Measurements from ENCODE around the gene LSG1.

DNA sequence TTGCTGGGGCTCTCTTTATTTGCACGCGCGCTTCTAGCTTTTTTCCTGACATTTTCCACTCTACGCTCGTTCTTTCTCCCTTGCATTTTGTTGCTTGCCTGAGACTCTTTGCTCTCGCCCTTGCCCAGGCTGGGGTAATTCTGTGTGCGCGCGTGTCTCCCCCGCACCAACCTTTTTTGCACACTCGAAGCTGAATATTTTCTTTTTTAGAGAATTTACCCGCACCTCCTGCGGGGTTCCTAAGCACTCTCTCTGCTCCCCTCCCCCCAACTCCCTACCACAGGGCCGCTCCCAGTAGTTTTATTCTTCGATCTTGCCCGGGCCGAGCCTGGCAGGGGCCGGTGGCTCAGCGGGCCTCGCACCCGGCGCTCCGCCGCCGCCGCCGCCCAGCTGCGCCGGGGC, 14.4 kb upstream of the LSG1 start:
- TF ChIP-seq POLR2A (IDR thresholded peaks at IDR 0.05; ENCODE audit: borderline replicate concordance, extremely low read depth, insufficient read depth, insufficient read length) (no peak), EZH2 (IDR thresholded peaks at IDR 0.05) (no peak), POLR2AphosphoS5 (IDR thresholded peaks at IDR 0.05; ENCODE audit: low read depth, low read length) (no peak), JUND (IDR thresholded peaks at IDR 0.05) (no peak), FOSL1 (IDR thresholded peaks at IDR 0.05; ENCODE audit: low read depth) (no peak), SRF (IDR thresholded peaks at IDR 0.05; ENCODE audit: low read depth) (no peak), CEBPB (IDR thresholded peaks at IDR 0.05; ENCODE audit: low read depth) (no peak), CBX3 (IDR thresholded peaks at IDR 0.05; ENCODE audit: low read depth) (no peak)
- TF ChIP-seq, protein P1, sequence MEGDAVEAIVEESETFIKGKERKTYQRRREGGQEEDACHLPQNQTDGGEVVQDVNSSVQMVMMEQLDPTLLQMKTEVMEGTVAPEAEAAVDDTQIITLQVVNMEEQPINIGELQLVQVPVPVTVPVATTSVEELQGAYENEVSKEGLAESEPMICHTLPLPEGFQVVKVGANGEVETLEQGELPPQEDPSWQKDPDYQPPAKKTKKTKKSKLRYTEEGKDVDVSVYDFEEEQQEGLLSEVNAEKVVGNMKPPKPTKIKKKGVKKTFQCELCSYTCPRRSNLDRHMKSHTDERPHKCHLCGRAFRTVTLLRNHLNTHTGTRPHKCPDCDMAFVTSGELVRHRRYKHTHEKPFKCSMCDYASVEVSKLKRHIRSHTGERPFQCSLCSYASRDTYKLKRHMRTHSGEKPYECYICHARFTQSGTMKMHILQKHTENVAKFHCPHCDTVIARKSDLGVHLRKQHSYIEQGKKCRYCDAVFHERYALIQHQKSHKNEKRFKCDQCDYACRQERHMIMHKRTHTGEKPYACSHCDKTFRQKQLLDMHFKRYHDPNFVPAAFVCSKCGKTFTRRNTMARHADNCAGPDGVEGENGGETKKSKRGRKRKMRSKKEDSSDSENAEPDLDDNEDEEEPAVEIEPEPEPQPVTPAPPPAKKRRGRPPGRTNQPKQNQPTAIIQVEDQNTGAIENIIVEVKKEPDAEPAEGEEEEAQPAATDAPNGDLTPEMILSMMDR (IDR thresholded peaks at IDR 0.05 in 2 of 3, conservative IDR thresholded peaks at IDR 0.05 in 1 of 3; ENCODE audit: borderline replicate concordance in 1 of 3, insufficient read depth in 1 of 3, low read depth in 2 of 3, low read length in 2 of 3), result no peak

All from HCT116 (cell line).